Astrocyte (in vitro differentiated cells and primary cell): ENCODE data around the gene CNGA3. TPM values are rescaled to one million over a fixed set of nuclear protein-coding genes. Genes with fewer than 3 reads are reported as not detected.

ENCODE experiments used
- DNase-seq: peaks from one replicate; pipeline ENCODE4 v3.0.0-alpha.2; 2010; ENCODE audit warnings: low read depth
- FAIRE-seq: peaks from 2 replicates; lab custom pipeline; 2011; peaks lifted over from hg19 to GRCh38; lab: Jason Lieb, UNC
- H2AFZ ChIP-seq: 2 replicates; pipeline ENCODE4 v1.6.0; 2012; ENCODE audit warnings: low read depth, low read length, inconsistent platforms
- H3K27ac ChIP-seq: 2 replicates; pipeline ENCODE4 v1.5.1; 2011; ENCODE audit warnings: low read depth, low read length, inconsistent platforms
- H3K27me3 ChIP-seq: 2 replicates; pipeline ENCODE4 v1.6.0; 2011; ENCODE audit warnings: low read length, inconsistent platforms; ENCODE audit not compliant: insufficient read depth
- H3K36me3 ChIP-seq: 2 replicates; pipeline ENCODE4 v1.5.1; 2011; ENCODE audit warnings: low read length, inconsistent platforms; ENCODE audit not compliant: insufficient read depth
- H3K4me1 ChIP-seq: 2 replicates; pipeline ENCODE4 v1.5.1; 2011; ENCODE audit warnings: low read length, inconsistent platforms; ENCODE audit not compliant: insufficient read depth
- H3K4me2 ChIP-seq: 2 replicates; pipeline ENCODE4 v1.6.0; 2012; ENCODE audit warnings: low read length, inconsistent platforms
- H3K4me3 ChIP-seq: 2 replicates; pipeline ENCODE4 v1.5.1; 2011; ENCODE audit warnings: low read depth, mild to moderate bottlenecking, low read length, inconsistent platforms; ENCODE audit not compliant: insufficient read depth
- H3K79me2 ChIP-seq: 2 replicates; pipeline ENCODE4 v1.6.0; 2012; ENCODE audit warnings: mild to moderate bottlenecking, low read length, inconsistent platforms; ENCODE audit not compliant: insufficient read depth
- H3K9ac ChIP-seq: 2 replicates; pipeline ENCODE4 v1.6.0; 2012; ENCODE audit warnings: mild to moderate bottlenecking, low read length, inconsistent platforms
- H3K9me3 ChIP-seq: 2 replicates; pipeline ENCODE4 v1.5.1; 2012; ENCODE audit warnings: low read depth, mild to moderate bottlenecking, low read length, inconsistent platforms; ENCODE audit not compliant: insufficient read depth
- H4K20me1 ChIP-seq: 2 replicates; pipeline ENCODE4 v1.6.0; 2012; ENCODE audit warnings: low read length, inconsistent platforms; ENCODE audit not compliant: insufficient read depth
- H3K27ac Mint-ChIP-seq: one replicate; pipeline ENCODE4 v1.8.0; 2021; ENCODE audit warnings: mild to moderate bottlenecking, mixed read lengths; ENCODE audit not compliant: unreplicated experiment
- H3K27me3 Mint-ChIP-seq: one replicate; pipeline ENCODE4 v1.8.0; 2021; ENCODE audit warnings: low read depth, mixed read lengths; ENCODE audit not compliant: unreplicated experiment
- H3K36me3 Mint-ChIP-seq: one replicate; pipeline ENCODE4 v1.8.0; 2021; ENCODE audit warnings: low read depth, mixed read lengths; ENCODE audit not compliant: unreplicated experiment
- H3K4me1 Mint-ChIP-seq: one replicate; pipeline ENCODE4 v1.8.0; 2021; ENCODE audit warnings: low read depth, mixed read lengths; ENCODE audit not compliant: unreplicated experiment
- H3K4me3 Mint-ChIP-seq: one replicate; pipeline ENCODE4 v1.8.0; 2021; ENCODE audit warnings: mild to moderate bottlenecking, moderate library complexity, mixed read lengths; ENCODE audit not compliant: unreplicated experiment
- H3K9me3 Mint-ChIP-seq: one replicate; pipeline ENCODE4 v1.8.0; 2021; ENCODE audit warnings: mild to moderate bottlenecking, mixed read lengths; ENCODE audit not compliant: unreplicated experiment
- EZH2 ChIP-seq: IDR thresholded peaks from 2 replicates; pipeline ENCODE4 v1.6.1; 2012; ENCODE audit warnings: mild to moderate bottlenecking, low read length, inconsistent platforms; ENCODE audit not compliant: insufficient read depth
- total RNA-seq: library from RNA; stranded (reverse); gene quantifications from 2 replicates; pipeline ENCODE4 v1.2.1, GENCODE V29; 2021
- TF ChIP-seq, protein P1 (sequence below): IDR thresholded peaks from 2 replicates; pipeline ENCODE4 v1.5.1; 2011; ENCODE audit warnings: low read depth, mild to moderate bottlenecking, inconsistent platforms, low read length, moderate library complexity; ENCODE audit not compliant: insufficient read depth

CNGA3 gene
- total RNA-seq, 1 donor from 2014 or later: not detected

DNA sequence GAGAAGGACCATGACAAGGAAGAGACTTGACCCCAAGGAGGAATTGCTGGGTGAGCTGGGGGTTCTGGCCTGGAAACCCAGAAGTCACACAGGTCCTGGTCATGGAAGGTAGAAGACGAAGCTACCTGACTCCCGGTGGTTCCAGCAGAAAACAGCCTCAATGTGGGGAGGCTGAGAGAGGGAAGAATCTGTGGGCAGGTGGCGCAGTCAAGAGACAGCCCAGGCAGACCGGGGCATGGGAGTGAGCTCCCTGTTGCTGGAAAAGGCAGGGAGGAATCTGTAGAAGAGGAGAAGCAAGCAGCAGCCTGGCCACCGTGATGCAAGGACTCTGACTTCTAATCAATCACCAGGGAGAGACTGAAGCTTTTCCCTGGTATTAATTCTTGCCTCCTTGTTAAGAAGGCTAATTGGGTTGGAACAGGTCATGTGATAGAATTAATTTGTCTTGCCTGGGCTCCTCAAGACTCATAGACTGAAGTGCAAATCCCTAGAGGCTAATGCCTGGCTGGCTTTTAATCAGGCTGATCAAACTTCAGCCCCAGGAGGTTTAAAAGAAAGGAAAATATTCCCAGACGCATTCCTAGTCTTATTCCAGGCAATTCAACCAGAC is 30.1 kb downstream of the CNGA3 start:
- H3K9me3 ChIP-seq: no peaks in the 10 kb centered on the region
- no peaks in the 10 kb centered on the region for H3K79me2 ChIP-seq
- H3K36me3 ChIP-seq: no peaks in the 10 kb centered on the region
- no peaks in the 10 kb centered on the region for H3K4me1 ChIP-seq
- H3K4me2 ChIP-seq: no peak overlapping the region
- H3K27me3 ChIP-seq: peaks cover 11% of the 10 kb centered on the region
- no peak for TF ChIP-seq EZH2
- no peak for DNase-seq
- Mint-ChIP-seq H3K4me3 (no peak overlapping the region), H3K4me1 (peaks cover 1% of the 10 kb centered on the region), H3K27me3 (peaks cover 72% of the 10 kb centered on the region), H3K27ac (no peak overlapping the region), H3K36me3 (no peaks in the 10 kb centered on the region), H3K9me3 (peaks cover 1% of the 10 kb centered on the region)
- no peak for FAIRE-seq
- no peaks in the 10 kb centered on the region for H4K20me1 ChIP-seq
- no peak overlapping the region for H3K27ac ChIP-seq
- no peak overlapping the region for H3K4me3 ChIP-seq
- H2AFZ ChIP-seq: no peak overlapping the region
- H3K9ac ChIP-seq: no peak overlapping the region

DNA sequence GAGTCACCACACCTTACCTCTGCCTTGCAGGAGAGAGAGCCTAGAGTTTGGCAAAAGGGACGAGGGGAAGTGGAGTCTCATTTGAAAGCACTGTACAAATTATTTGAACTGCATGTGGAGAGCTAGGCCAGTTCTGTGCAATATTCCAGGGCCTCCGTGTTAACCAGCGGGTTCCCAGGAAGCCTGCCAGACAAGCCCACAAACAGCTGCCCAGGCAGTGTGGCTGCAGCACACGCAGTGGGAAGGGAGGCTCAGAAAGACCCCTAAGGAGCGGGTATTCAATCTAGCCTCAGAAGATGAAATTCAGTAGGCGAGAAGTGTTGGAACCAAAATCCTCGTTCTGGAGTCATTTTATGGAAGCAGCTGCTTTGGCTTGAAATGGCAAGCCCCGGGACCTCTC is 30.7 kb downstream of the CNGA3 start:
- peaks cover 3% of the 10 kb centered on the region for H3K9me3 Mint-ChIP-seq
- H2AFZ ChIP-seq: no peak overlapping the region

DNA sequence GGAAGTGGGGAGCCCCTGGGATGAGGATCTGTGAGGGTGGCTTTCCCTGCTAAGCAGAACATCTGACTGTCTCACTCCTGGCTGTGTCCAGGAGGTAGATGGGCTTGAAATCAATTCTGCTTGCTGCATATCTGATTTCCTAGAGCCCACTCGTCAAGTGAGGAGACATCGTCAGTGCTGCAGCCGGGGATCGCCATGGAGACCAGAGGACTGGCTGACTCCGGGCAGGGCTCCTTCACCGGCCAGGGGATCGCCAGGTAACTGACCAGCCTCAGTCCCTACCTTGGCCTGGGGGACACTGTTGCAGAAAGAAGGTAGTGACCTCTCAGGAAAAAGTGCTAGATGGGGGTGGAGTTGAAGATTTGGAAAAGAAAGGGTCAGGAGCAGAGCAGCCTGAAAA is 31.3 kb downstream of the CNGA3 start:
- Histone ChIP-seq H3K4me1 (no peaks in the 10 kb centered on the region), H3K4me3 (no peak overlapping the region), H2AFZ (no peak overlapping the region), H3K9ac (no peak overlapping the region), H3K79me2 (no peaks in the 10 kb centered on the region), H3K27me3 (peaks cover 11% of the 10 kb centered on the region), H4K20me1 (no peaks in the 10 kb centered on the region), H3K4me2 (no peak overlapping the region), H3K36me3 (no peaks in the 10 kb centered on the region), H3K27ac (no peak overlapping the region), H3K9me3 (no peaks in the 10 kb centered on the region)
- TF ChIP-seq EZH2: no peak
- TF ChIP-seq, protein P1, sequence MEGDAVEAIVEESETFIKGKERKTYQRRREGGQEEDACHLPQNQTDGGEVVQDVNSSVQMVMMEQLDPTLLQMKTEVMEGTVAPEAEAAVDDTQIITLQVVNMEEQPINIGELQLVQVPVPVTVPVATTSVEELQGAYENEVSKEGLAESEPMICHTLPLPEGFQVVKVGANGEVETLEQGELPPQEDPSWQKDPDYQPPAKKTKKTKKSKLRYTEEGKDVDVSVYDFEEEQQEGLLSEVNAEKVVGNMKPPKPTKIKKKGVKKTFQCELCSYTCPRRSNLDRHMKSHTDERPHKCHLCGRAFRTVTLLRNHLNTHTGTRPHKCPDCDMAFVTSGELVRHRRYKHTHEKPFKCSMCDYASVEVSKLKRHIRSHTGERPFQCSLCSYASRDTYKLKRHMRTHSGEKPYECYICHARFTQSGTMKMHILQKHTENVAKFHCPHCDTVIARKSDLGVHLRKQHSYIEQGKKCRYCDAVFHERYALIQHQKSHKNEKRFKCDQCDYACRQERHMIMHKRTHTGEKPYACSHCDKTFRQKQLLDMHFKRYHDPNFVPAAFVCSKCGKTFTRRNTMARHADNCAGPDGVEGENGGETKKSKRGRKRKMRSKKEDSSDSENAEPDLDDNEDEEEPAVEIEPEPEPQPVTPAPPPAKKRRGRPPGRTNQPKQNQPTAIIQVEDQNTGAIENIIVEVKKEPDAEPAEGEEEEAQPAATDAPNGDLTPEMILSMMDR: no peak
- Mint-ChIP-seq H3K27ac (no peak overlapping the region), H3K4me1 (peaks cover 1% of the 10 kb centered on the region), H3K4me3 (no peak overlapping the region), H3K9me3 (peaks cover 3% of the 10 kb centered on the region), H3K27me3 (peaks cover 83% of the 10 kb centered on the region), H3K36me3 (no peaks in the 10 kb centered on the region)
- DNase-seq: no peak
- FAIRE-seq: no peak

More for the DNA sequence above, 30.7 kb downstream of the CNGA3 start:
- no peaks in the 10 kb centered on the region for H3K9me3 ChIP-seq
- Mint-ChIP-seq H3K27me3 (peaks cover 78% of the 10 kb centered on the region), H3K4me1 (peaks cover 1% of the 10 kb centered on the region), H3K4me3 (no peak overlapping the region), H3K27ac (no peak overlapping the region), H3K36me3 (no peaks in the 10 kb centered on the region)
- FAIRE-seq (no peak), DNase-seq (no peak)
- no peaks in the 10 kb centered on the region for H3K36me3 ChIP-seq
- H3K9ac ChIP-seq: no peak overlapping the region
- H3K4me1 ChIP-seq: no peaks in the 10 kb centered on the region
- no peaks in the 10 kb centered on the region for H4K20me1 ChIP-seq
- H3K79me2 ChIP-seq: no peaks in the 10 kb centered on the region
- TF ChIP-seq, protein P1: no peak
- TF ChIP-seq EZH2: no peak
- H3K27me3 ChIP-seq: peaks cover 11% of the 10 kb centered on the region
- H3K4me2 ChIP-seq: no peak overlapping the region
- no peak overlapping the region for H3K4me3 ChIP-seq
- H3K27ac ChIP-seq: no peak overlapping the region
